Transverse colon (tissue), 4 donors: ENCODE results near the gene CACNA1I. TPM values are rescaled to one million over a fixed set of nuclear protein-coding genes. Genes with fewer than 3 reads are reported as not detected.

Source experiments
- DNase-seq: peaks from one replicate; pipeline ENCODE4 v3.0.0-alpha.2; 2019
- H3K27ac ChIP-seq, 4 donors: fragments of 200-600 bp; sonication (generic); 2 replicates each; pipeline ENCODE4 v1.5.1; 2016 to 2018; ENCODE audit warnings: inconsistent platforms in 4 of 4
- H3K27me3 ChIP-seq: fragments of 200-600 bp; sonication (generic); 2 replicates; pipeline ENCODE4 v1.5.1; 2017; ENCODE audit warnings: inconsistent platforms
- H3K36me3 ChIP-seq, 4 donors: fragments of 200-600 bp; sonication (generic); 2 replicates each; pipeline ENCODE4 v1.5.1; 2017 to 2019; ENCODE audit warnings: inconsistent platforms in 4 of 4
- H3K4me1 ChIP-seq, 4 donors: fragments of 200-600 bp; sonication (generic); 2 replicates each; pipeline ENCODE4 v1.5.1; 2017 to 2020; ENCODE audit warnings: inconsistent platforms in 4 of 4
- H3K4me3 ChIP-seq, 4 donors: fragments of 200-600 bp; sonication (generic); 1 replicate in 1 of 4; 2 replicates in 3 of 4; pipeline versions ENCODE4 v1.5.1 to v1.6.1; 2017 to 2019; ENCODE audit warnings: inconsistent platforms in 4 of 4
- H3K9me3 ChIP-seq, 2 donors: fragments of 200-600 bp; sonication (generic); 2 replicates each; pipeline ENCODE4 v1.5.1; 2017 to 2019; ENCODE audit warnings: inconsistent platforms in 2 of 2
- CTCF ChIP-seq, 5 experiments: fragments of 200-600 bp in 3 of 5; fragments of 450-650 bp in 2 of 5; sonication (generic) in 3 of 5; IDR thresholded peaks; 1 replicate in 2 of 5; 2 replicates in 3 of 5; pipeline ENCODE4 v1.5.1; 2016 to 2017; ENCODE audit warnings: antibody characterized with exemption in 5 of 5, inconsistent platforms in 3 of 5, mild to moderate bottlenecking in 2 of 5, moderate library complexity in 1 of 5
- EP300 ChIP-seq: sonication (generic); formaldehyde crosslinking; IDR thresholded peaks from one replicate; pipeline ENCODE4 v1.6.1; 2017; ENCODE audit warnings: antibody characterized with exemption, low read depth
- POLR2A ChIP-seq: fragments of 450-650 bp; IDR thresholded peaks from one replicate; pipeline ENCODE4 v1.6.1; 2016; ENCODE audit warnings: antibody characterized with exemption, mild to moderate bottlenecking, moderate library complexity
- POLR2AphosphoS5 ChIP-seq, 3 donors: sonication (generic); formaldehyde crosslinking; IDR thresholded peaks; one replicate each; pipeline ENCODE4 v1.6.1; 2016; ENCODE audit warnings: antibody characterized with exemption in 3 of 3
- WGBS, 2 donors: methylation state at CpG; one replicate each; pipeline ENCODE4 v1.1.5; 2018; ENCODE audit warnings: low coverage in 1 of 2; 5-methylcytosine and 5-hydroxymethylcytosine counted together
- in situ Hi-C, 4 donors: fragments of 200-750 bp; cut with MboI; loops; one replicate each; pipeline versions ENCODE4 v1.15.0 to v1.15.1; 2017; ENCODE audit warnings: low sequenced_read_pairs in 3 of 4, low pct_ligation_motif_present in 1 of 4, low pct_unique_long_range_greater_than_20kb in 1 of 4
- intact Hi-C: fragments of 100-400 bp; cut with DNase I; formaldehyde crosslinking; loops from one replicate; pipeline ENCODE4 v1.15.1; 2023; ENCODE audit warnings: low total_unique reads
- total RNA-seq, 4 donors: library from RNA; depleted of rRNA; stranded (reverse); fragments of >200 nt; gene quantifications; one replicate each; pipeline ENCODE4 v1.1.0, GENCODE V29; 2016

Gene CACNA1I
- total RNA-seq, 4 donors from 2014 or later: 0.14 to 1.1 (median 0.66) TPM

DNA sequence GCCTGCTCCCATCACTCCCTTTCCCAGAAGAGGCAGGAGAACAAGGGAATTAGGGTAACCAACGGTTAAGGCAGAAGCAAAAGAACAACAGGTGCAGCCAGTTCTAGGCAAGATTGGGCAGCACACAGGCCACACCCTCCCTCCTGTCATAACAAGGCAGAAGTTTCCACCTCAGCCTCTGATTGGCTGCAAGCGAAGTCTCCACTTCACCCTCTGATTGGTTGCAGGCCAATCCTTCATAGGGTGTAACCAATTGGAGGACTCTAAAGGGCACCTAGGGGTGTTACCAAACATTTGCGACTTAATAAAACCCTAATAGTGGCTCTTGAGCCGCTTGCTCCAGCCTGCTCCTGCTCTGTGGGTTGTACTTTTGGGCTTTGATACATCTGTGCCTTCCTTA lies 153.8 kb downstream of the CACNA1I start:
- in situ Hi-C loops: no loop called here
- Histone ChIP-seq H3K4me3 (no peak overlapping the region), H3K27me3 (peaks cover 16% of the 10 kb centered on the region), H3K9me3 (no peaks in the 10 kb centered on the region), H3K27ac (no peak overlapping the region), H3K36me3 (no peaks in the 10 kb centered on the region), H3K4me1 (peaks cover 0 to 4% (median 0%) of the 10 kb centered on the region in 4 donors)
- intact Hi-C loops: no loop called here
- TF ChIP-seq POLR2A: no peak
- no peak for TF ChIP-seq CTCF (IDR thresholded peaks at IDR 0.05)
- TF ChIP-seq EP300: no peak
- no peak for TF ChIP-seq POLR2AphosphoS5 (IDR thresholded peaks at IDR 0.05)
- WGBS, 2 donors: 95% methylated on average over 4 of the region's 4 CpGs; no CpG with 5 or more reads in 1 of the 2 donors
- no peak for DNase-seq

DNA sequence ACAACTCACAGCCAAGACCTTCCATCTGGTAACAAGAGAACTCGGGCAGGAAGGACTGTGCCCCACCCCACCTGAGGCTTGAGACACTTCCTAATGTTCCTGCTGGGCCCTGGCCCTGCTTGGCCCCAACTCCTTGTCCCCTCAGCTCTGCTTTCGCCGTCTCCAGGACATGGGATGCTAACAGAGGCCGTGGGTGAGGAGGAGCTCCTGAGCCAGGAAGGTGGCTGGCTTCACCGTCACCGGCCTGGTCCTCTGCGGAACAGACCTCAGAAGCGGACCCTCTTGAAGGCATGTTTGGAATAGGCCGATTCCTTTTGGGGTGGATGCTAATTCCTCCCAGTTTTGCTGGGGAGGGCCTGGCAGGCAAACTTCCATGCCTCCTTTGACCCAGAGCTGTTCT lies 154.3 kb downstream of the CACNA1I start:
- H3K27me3 ChIP-seq: peaks cover 16% of the 10 kb centered on the region
- no peak overlapping the region for H3K27ac ChIP-seq
- WGBS, 2 donors: 60 to 89% methylated on average over 1 to 9 of the region's 9 CpGs
- no peak overlapping the region for H3K4me3 ChIP-seq
- in situ Hi-C loops (no loop called here), intact Hi-C loops (no loop called here)
- no peaks in the 10 kb centered on the region for H3K36me3 ChIP-seq
- DNase-seq: no peak
- H3K9me3 ChIP-seq: no peaks in the 10 kb centered on the region
- TF ChIP-seq CTCF (IDR thresholded peaks at IDR 0.05) (no peak), EP300 (no peak), POLR2A (no peak)
- peaks cover 0 to 4% (median 0%) of the 10 kb centered on the region in 4 donors for H3K4me1 ChIP-seq

- 90 to 96% methylated on average over 3 to 9 of the region's 9 CpGs for WGBS, 2 donors
- Histone ChIP-seq H3K4me3 (no peak overlapping the region), H3K36me3 (no peaks in the 10 kb centered on the region), H3K27ac (no peak overlapping the region), H3K27me3 (peaks cover 16% of the 10 kb centered on the region), H3K4me1 (peaks cover 0 to 4% (median 0%) of the 10 kb centered on the region in 4 donors), H3K9me3 (no peaks in the 10 kb centered on the region)
- intact Hi-C loops: no loop called here
- TF ChIP-seq POLR2A: no peak
- TF ChIP-seq POLR2AphosphoS5 (IDR thresholded peaks at IDR 0.05): no peak
- TF ChIP-seq CTCF (IDR thresholded peaks at IDR 0.05): no peak
- TF ChIP-seq EP300: no peak
- in situ Hi-C loops: no loop called here
- DNase-seq: no peak
Observed at GRCh38 chr22:39725351-39726035, 154.9 kb downstream of the CACNA1I start.

DNA sequence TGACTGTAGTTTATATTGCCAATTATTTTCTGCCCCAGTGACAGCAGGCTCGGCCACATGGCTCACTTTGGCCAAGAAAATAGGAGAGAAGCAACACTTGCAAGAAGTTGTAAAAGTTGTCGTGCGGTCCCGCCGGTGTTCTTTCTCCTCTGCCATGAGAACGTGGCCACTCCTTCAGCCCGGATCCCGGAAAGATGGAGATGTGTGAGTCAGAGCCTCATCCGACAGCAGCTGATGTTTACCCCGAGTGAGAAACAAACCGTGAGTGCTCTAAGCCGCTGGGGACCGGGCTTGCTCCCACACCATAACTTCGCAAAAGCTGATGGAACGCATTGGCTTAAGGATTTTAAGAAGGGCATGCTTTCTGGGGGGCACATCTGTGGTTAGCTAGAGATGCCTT lies 157.0 kb downstream of the CACNA1I start:
- Histone ChIP-seq H3K27me3 (peaks cover 29% of the 10 kb centered on the region), H3K27ac (no peak overlapping the region), H3K4me3 (no peak overlapping the region), H3K36me3 (no peaks in the 10 kb centered on the region), H3K4me1 (peaks cover 0 to 4% (median 0%) of the 10 kb centered on the region in 4 donors), H3K9me3 (no peaks in the 10 kb centered on the region)
- 43% methylated on average over 15 of the region's 15 CpGs; no CpG with 5 or more reads in 1 of the 2 donors for WGBS, 2 donors
- DNase-seq: no peak
- TF ChIP-seq POLR2A (no peak), POLR2AphosphoS5 (IDR thresholded peaks at IDR 0.05) (no peak)
- intact Hi-C loops: no loop called here
- in situ Hi-C loops: no loop called here
